ENCODE results near the gene DYNLL1.

DNA sequence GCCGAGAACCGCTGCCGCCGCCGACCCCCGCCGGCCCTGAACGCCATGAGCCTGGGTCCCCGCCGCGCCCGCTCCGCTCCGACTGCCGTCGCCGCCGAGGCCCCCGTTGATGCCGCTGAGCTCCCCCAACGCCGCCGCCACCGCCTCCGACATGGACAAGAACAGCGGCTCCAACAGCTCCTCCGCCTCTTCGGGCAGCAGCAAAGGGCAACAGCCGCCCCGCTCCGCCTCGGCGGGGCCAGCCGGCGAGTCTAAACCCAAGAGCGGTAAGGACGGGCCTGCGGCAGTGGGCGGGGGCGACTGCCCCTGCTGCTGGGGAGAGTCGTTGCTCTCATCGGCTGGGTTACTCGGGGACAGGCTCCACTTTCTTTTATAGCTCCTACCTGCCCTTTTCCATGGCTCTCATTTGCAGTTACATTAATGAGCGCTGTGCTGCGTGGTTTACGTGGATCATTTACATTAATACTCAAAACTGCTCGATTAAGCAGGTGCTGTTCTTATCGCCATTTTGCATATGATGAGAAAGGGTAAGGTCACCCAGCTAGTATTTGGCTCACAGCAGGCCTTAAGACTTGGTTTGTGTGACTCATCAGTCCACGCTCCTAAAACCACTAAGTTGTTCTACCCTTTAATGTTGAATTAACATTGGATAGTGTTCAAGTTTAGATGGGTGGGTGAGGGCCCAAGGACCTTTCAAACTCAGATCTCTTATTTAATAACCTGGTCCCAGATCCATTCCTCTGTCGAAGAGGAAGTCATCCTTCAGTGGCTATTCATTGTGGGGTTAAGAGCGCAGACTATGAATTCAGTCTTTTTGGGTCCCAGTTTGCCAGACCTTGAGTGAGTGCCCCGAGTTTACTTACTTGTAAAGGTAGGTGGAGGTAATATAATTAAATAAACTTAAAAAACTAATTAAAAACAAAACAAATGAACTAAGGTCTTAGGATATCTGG lies 39.1 kb downstream of the DYNLL1 start:
- TF ChIP-seq, protein P1, sequence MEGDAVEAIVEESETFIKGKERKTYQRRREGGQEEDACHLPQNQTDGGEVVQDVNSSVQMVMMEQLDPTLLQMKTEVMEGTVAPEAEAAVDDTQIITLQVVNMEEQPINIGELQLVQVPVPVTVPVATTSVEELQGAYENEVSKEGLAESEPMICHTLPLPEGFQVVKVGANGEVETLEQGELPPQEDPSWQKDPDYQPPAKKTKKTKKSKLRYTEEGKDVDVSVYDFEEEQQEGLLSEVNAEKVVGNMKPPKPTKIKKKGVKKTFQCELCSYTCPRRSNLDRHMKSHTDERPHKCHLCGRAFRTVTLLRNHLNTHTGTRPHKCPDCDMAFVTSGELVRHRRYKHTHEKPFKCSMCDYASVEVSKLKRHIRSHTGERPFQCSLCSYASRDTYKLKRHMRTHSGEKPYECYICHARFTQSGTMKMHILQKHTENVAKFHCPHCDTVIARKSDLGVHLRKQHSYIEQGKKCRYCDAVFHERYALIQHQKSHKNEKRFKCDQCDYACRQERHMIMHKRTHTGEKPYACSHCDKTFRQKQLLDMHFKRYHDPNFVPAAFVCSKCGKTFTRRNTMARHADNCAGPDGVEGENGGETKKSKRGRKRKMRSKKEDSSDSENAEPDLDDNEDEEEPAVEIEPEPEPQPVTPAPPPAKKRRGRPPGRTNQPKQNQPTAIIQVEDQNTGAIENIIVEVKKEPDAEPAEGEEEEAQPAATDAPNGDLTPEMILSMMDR (IDR thresholded peaks at IDR 0.05; ENCODE audit: extremely low read depth in 1 of 2, insufficient read depth in 1 of 2, low read depth in 1 of 2, low read length in 2 of 2): peak in 1 of 2 donors; percentile 7
- TF ChIP-seq EZH2 (IDR thresholded peaks at IDR 0.05; ENCODE audit: borderline replicate concordance, low read depth, low read length, severe bottlenecking): no peak
- TF ChIP-seq POLR2A (IDR thresholded peaks at IDR 0.05; ENCODE audit: low read depth, low read length): no peak
- TF ChIP-seq, protein P2, sequence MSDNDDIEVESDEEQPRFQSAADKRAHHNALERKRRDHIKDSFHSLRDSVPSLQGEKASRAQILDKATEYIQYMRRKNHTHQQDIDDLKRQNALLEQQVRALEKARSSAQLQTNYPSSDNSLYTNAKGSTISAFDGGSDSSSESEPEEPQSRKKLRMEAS (IDR thresholded peaks at IDR 0.05; ENCODE audit: insufficient read depth, insufficient read length): no peak
- TF ChIP-seq POLR2AphosphoS5 (IDR thresholded peaks at IDR 0.05; ENCODE audit: insufficient read depth, low read depth, low read length): no peak
